GM19324 (cell line): ENCODE data around the gene KREMEN1.

Experiments used
- ATAC-seq: cut with Tn5 transposase; IDR thresholded peaks from one replicate; pipeline ENCODE4 v1.9.1; 2021; ENCODE audit warnings: mild to moderate bottlenecking, moderate library complexity; ENCODE audit not compliant: unreplicated experiment, low FRiP score

KREMEN1 gene

GRCh38 chr22:29202212-29203192 is 129.7 kb downstream of the KREMEN1 start:
- peak; percentile 62 for ATAC-seq

DNA sequence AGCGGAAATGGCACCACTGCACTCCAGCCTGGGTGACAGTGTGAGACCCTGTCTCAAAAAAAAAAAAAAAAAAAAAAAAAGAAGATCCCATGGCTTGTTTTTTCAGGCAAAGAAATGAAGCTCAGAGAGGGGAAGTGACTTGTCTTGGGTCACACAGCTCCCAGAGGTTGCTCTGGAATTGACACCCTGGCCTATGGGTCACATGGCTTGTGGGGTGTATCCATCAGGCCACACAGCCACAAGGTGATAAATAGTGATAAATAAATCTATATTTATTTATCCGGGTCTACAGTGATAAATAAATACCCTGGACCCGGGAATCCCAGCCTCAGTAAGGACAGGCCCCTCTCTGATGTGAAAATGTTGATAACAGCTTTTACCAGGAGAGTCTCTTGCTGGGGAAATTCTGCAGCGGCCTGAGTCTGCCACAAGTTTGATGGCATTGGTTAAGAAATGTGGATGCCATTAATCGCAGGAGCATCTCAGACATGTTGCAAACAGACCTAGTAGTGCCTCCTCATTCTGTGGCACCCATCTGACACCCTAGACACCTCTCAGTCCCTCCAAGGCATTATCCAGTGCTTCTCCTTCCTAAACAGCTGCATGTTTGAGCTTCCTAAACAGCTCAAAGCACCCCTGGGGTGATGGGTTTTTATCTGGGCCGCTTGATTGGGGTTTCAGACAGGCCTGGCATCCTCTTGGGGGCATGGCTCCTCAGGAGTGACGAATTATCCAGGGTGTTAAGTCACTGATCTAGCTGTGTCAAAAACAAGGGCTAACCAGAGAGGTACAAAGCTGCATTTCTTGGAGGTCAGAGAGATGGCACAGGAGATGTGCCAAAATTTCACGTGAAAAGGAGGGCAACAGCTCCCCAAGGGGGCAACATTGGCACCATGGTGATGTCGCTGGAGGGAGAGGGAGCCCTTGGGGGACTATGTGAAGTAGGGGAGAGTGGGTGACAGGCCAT is 130.9 kb downstream of the KREMEN1 start:
- no peak for ATAC-seq

DNA sequence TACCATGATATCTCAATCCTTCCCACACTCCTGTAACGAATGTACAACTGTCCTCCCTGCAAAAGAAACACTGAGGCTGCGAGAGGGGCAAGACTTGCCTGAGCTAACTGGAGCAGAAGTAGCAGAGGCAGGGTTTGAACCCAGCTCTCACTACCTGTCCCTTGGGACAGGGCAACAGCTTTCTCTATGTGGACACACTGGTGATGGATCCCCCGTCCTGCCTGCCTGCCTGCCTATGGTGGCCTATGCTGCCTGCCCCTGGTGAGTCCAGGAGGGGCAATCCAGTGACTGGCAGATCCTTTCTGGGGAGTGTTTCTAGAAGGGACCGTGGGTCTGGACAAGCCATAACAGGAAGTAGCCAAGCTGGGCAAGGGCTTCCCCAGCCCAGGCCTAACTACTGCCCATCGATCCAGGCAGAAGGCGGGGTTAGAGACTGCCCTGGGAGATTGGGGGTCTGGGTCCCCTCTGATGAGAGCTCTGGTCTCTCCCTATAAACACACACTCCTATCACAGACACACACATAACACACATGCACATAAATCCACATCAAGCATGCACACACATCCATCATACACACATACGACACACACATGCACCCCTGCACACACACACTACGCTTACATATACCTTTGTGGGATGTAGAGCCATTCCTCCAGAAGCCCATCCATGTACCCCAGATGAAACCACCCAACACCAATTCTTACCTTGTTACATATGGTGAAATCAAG is 131.8 kb downstream of the KREMEN1 start:
- ATAC-seq: no peak

- no peak for ATAC-seq
Measured at GRCh38 chr22:29205252-29205593, 132.4 kb downstream of the KREMEN1 start.

GRCh38 chr22:29205594-29206371 is 132.9 kb downstream of the KREMEN1 start, which contains the start of gene EMID1:
Gene EMID1, plus strand, starts transcription at chr22:29205896. Its CDS starts 143 bp downstream, at chr22:29206039.
- ATAC-seq: no peak

- no peak for ATAC-seq
Measured at GRCh38 chr22:29206372-29207242, 133.8 kb downstream of the KREMEN1 start.

DNA sequence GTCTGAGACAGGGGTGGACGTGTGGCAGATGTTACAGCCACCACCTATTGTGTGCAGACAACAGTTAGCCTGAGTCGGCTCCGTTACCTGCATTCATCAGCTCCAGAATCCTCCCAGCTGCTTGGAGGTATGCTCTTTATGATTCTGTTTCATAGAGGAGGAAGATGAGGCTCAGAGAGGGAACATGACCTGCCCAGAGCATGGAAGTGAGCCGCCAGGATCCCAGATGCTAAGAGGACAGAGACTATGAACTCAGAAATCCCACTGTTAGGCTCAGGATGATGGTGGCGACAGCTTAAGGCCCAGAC is 134.4 kb downstream of the KREMEN1 start:
- ATAC-seq: no peak

- ATAC-seq: no peak
Measured at GRCh38 chr22:29207562-29208501, 135.0 kb downstream of the KREMEN1 start.

GRCh38 chr22:29208502-29208862 is 135.6 kb downstream of the KREMEN1 start:
- ATAC-seq: no peak

GRCh38 chr22:29208879-29209623 is 136.2 kb downstream of the KREMEN1 start:
- no peak for ATAC-seq

DNA sequence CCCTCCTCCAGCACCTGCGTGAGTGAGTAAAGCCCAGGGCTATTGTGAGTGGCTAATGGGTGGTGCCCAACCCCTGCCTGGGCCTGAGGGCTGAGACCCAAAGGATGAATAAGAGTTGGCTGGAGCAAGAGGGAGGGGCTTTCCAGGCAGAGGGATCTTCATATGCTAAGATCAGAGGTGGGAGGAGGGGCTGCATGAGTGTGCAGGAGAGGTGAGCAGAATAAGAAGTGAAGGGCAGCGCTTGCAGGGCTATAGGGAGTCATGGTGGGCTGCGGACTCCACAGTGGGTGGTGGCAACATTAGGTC is 136.7 kb downstream of the KREMEN1 start:
- ATAC-seq: no peak

GRCh38 chr22:29211066-29211465 is 138.2 kb downstream of the KREMEN1 start:
- no peak for ATAC-seq

GRCh38 chr22:29211466-29211865 is 138.6 kb downstream of the KREMEN1 start:
- ATAC-seq: no peak

GRCh38 chr22:29212743-29213142 is 139.9 kb downstream of the KREMEN1 start:
- no peak for ATAC-seq

DNA sequence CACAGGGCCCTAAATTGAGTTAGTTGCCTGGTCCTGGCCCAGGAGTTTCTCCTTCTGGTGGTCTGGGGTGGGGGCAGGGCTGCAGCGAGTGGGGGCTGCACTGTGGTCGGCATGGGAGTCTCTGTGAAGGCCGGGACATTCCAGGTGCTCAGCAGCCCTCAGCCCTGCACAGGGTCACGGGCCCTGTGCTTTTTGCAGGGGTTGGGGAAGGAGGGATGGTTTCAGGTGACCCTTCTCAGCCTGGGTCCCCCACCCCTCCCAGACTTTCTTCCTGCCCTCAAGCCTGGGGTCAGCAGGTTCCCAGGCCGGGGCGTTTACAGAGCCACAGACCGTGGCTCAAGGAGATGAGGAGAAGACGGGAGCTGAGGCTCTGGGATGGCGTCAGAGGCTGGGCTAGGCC is 140.7 kb downstream of the KREMEN1 start:
- no peak for ATAC-seq

- ATAC-seq: no peak
Measured at GRCh38 chr22:29214232-29214631, 141.4 kb downstream of the KREMEN1 start.
